HEK293 (cell line): ENCODE results near the gene ANKRD44.

Source experiments
- CTCF ChIA-PET: fragments of 350-600 bp; formaldehyde crosslinking; extraction: SDS; loops from one replicate; lab custom pipeline; 2021; ENCODE audit warnings: antibody characterized with exemption; lab: Yijun Ruan, JAX
- POLR2A ChIA-PET: fragments of 300-600 bp; formaldehyde crosslinking; extraction: SDS; loops from one replicate; lab custom pipeline; 2020; ENCODE audit warnings: antibody characterized with exemption, inconsistent platforms; lab: Yijun Ruan, JAX
- H3K27ac ChIP-seq: fragments of 200-500 bp; sonication (Bioruptor generic); 2 replicates; pipeline ENCODE4 v1.5.1; 2014; ENCODE audit warnings: low read depth, low read length, control low read depth, inconsistent platforms; ENCODE audit errors: extremely low read depth
- H3K36me3 ChIP-seq, 2 experiments: fragments of 200-500 bp in 1 of 2; sonication (Bioruptor generic) in 1 of 2; 1 replicate in 1 of 2; 2 replicates in 1 of 2; pipeline ENCODE4 v1.5.1; 2014 to 2017; ENCODE audit warnings: inconsistent platforms in 2 of 2, low read length in 2 of 2; ENCODE audit not compliant: control insufficient read depth in 2 of 2, insufficient read depth in 1 of 2
- H3K4me1 ChIP-seq: fragments of 200-500 bp; sonication (Bioruptor generic); 2 replicates; pipeline ENCODE4 v1.5.1; 2014; ENCODE audit warnings: mild to moderate bottlenecking, low read length, inconsistent platforms; ENCODE audit not compliant: control insufficient read depth, insufficient read depth
- H3K4me3 ChIP-seq: 2 replicates; pipeline ENCODE4 v1.5.1; 2011; ENCODE audit warnings: low read depth, mild to moderate bottlenecking, control low read depth, low read length, moderate library complexity
- H3K9me3 ChIP-seq: fragments of 200-500 bp; sonication (Bioruptor generic); 2 replicates; pipeline ENCODE4 v1.5.1; 2014; ENCODE audit warnings: low read depth, low read length, inconsistent platforms; ENCODE audit not compliant: control insufficient read depth, insufficient read depth
- ATF2 ChIP-seq: fragments of 450-650 bp; formaldehyde crosslinking; IDR thresholded peaks from 2 replicates; pipeline ENCODE4 v1.5.1; 2016; ENCODE audit warnings: missing biosample characterization, missing genetic modification characterization, low read depth
- BCL11A ChIP-seq: fragments of 450-650 bp; formaldehyde crosslinking; IDR thresholded peaks from 2 replicates; pipeline ENCODE4 v1.5.1; 2016; ENCODE audit warnings: low read depth, missing biosample characterization, missing genetic modification characterization
- HOXD13 ChIP-seq: sonication (generic); formaldehyde crosslinking; IDR thresholded peaks from 2 replicates; pipeline ENCODE4 v1.8.0; 2022; ENCODE audit warnings: missing genetic modification reagents, borderline replicate concordance
- ZFP3 ChIP-seq: fragments of 450-650 bp; formaldehyde crosslinking; IDR thresholded peaks from 2 replicates; pipeline ENCODE4 v1.5.1; 2016; ENCODE audit warnings: low read depth, missing biosample characterization, missing genetic modification characterization
- ZNF140 ChIP-seq: fragments of 450-650 bp; formaldehyde crosslinking; IDR thresholded peaks from 2 replicates; pipeline ENCODE4 v1.5.1; 2016; ENCODE audit warnings: missing biosample characterization, missing genetic modification characterization
- ZNF274 ChIP-seq, 2 experiments: fragments of 200-500 bp in 1 of 2; fragments of 450-650 bp in 1 of 2; sonication (Bioruptor generic) in 1 of 2; formaldehyde crosslinking in 1 of 2; IDR thresholded peaks; 2 replicates each; pipeline versions ENCODE4 v1.5.1 to v1.6.1; 2014 to 2016; ENCODE audit warnings: borderline replicate concordance in 1 of 2, inconsistent platforms in 1 of 2, low read length in 1 of 2, missing biosample characterization in 1 of 2, missing genetic modification characterization in 1 of 2
- ZNF404 ChIP-seq: fragments of 450-650 bp; formaldehyde crosslinking; IDR thresholded peaks from 2 replicates; pipeline ENCODE4 v1.5.1; 2017; ENCODE audit warnings: missing biosample characterization, missing genetic modification characterization
- ZNF48 ChIP-seq: fragments of 450-650 bp; formaldehyde crosslinking; IDR thresholded peaks from 2 replicates; pipeline ENCODE4 v1.5.1; 2016; ENCODE audit warnings: missing biosample characterization, missing genetic modification characterization
- ZNF514 ChIP-seq: fragments of 450-650 bp; formaldehyde crosslinking; IDR thresholded peaks from 2 replicates; pipeline ENCODE4 v1.5.1; 2016; ENCODE audit warnings: missing biosample characterization, missing genetic modification characterization
- ZNF571 ChIP-seq: fragments of 450-650 bp; formaldehyde crosslinking; IDR thresholded peaks from 2 replicates; pipeline ENCODE4 v1.5.0; 2017; ENCODE audit warnings: missing biosample characterization, missing genetic modification characterization
- ZNF654 ChIP-seq: fragments of 450-650 bp; formaldehyde crosslinking; IDR thresholded peaks from 2 replicates; pipeline ENCODE4 v1.5.1; 2016; ENCODE audit warnings: low read depth, missing biosample characterization, missing genetic modification characterization
- ZNF670 ChIP-seq: fragments of 450-650 bp; formaldehyde crosslinking; IDR thresholded peaks from 2 replicates; pipeline ENCODE4 v1.5.1; 2016; ENCODE audit warnings: missing biosample characterization, missing genetic modification characterization, low read depth
- ZNF76 ChIP-seq: fragments of 450-650 bp; formaldehyde crosslinking; IDR thresholded peaks from 2 replicates; pipeline ENCODE4; 2016; ENCODE audit warnings: low read depth, missing biosample characterization, missing genetic modification characterization, borderline replicate concordance
- ZNF768 ChIP-seq: fragments of 450-650 bp; formaldehyde crosslinking; IDR thresholded peaks from 2 replicates; pipeline ENCODE4 v1.5.1; 2018; ENCODE audit warnings: missing biosample characterization, mild to moderate bottlenecking, missing genetic modification characterization
- ZNF792 ChIP-seq: fragments of 450-650 bp; formaldehyde crosslinking; IDR thresholded peaks from 2 replicates; pipeline ENCODE4 v1.5.1; 2016; ENCODE audit warnings: missing biosample characterization, missing genetic modification characterization
- ZXDB ChIP-seq: fragments of 450-650 bp; formaldehyde crosslinking; IDR thresholded peaks from 2 replicates; pipeline ENCODE4 v1.5.1; 2016; ENCODE audit warnings: missing biosample characterization, missing genetic modification characterization

Gene ANKRD44

GRCh38 chr2:196939371-196939770 is 371.2 kb downstream of the ANKRD44 start:
- CTCF ChIA-PET: interaction anchor here (0.5 kb wide), 1 partner anchor 641 kb away, joined by 3 read pairs; no protein-coding TSS in a partner anchor
- TF ChIP-seq ZXDB (tag by site-specific recombination) (no peak), ZNF792 (no peak), ZNF76 (tag by site-specific recombination) (no peak), ZNF404 (no peak), HOXD13 (CRISPR knock-in tag) (no peak), ZNF274 (IDR thresholded peaks at IDR 0.05; ENCODE audit: low read length) (no peak), ZNF274 (tag by site-specific recombination; IDR thresholded peaks at IDR 0.05; ENCODE audit: borderline replicate concordance) (no peak), ZNF654 (tag by site-specific recombination) (no peak), ZNF571 (tag by site-specific recombination) (no peak), ZFP3 (tag by site-specific recombination) (no peak), ZNF140 (tag by site-specific recombination) (no peak), ZNF670 (tag by site-specific recombination) (no peak), ZNF768 (no peak), ATF2 (tag by site-specific recombination) (no peak), ZNF514 (tag by site-specific recombination) (no peak), ZNF48 (tag by site-specific recombination) (no peak), BCL11A (tag by site-specific recombination) (no peak)
- Histone ChIP-seq H3K4me3 (no peak overlapping the region), H3K36me3 (no peaks in the 10 kb centered on the region), H3K27ac (no peak overlapping the region), H3K4me1 (peaks cover 3% of the 10 kb centered on the region; the same call in 1 of the 2 replicates), H3K9me3 (no peaks in the 10 kb centered on the region)
- POLR2A ChIA-PET: interaction anchor here (1.0 kb wide), 1 partner anchor 140 kb away, joined by 3 read pairs; the partner anchor contains the start of gene GTF3C3
